ENCODE results near the gene TMPRSS11E.
"Not testable (repeated sequence)": the region's sequence is repeated elsewhere in the genome, so short reads cannot be mapped to it uniquely, and the experiment has no call there.

TMPRSS11E gene

DNA sequence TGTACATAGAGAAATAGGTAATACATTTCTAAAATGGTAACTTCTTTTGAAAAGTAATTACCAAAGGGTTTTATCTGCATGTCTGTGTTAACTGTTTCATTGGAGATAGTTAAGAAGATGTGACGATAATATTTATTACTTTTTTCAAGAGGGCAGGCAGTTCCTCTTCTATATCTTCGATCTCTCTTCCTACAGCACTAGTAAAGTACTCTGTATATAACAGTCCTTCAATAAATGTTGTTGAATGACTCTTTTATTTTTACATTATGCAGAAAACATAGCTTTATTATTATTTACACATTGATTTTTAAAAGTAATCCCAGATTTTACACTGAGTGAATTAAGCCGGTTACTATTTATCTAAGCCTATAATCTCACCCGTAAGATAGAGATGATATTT is 51.8 kb downstream of the TMPRSS11E start:
- Histone ChIP-seq H3K27ac (ENCODE audit: low read depth, low read length) (no peak overlapping the region), H3K9ac (ENCODE audit: low read depth, low read length) (no peak overlapping the region), H3K27me3 (ENCODE audit: insufficient read depth, low read length) (no peaks in the 10 kb centered on the region), H3K4me1 (ENCODE audit: insufficient read depth, low read length) (no peaks in the 10 kb centered on the region), H3K4me3 (ENCODE audit: low read length) (no peak overlapping the region), H3K9me3 (ENCODE audit: insufficient read depth, low read depth, low read length) (no peaks in the 10 kb centered on the region), H3K36me3 (ENCODE audit: insufficient read depth, low read length) (no peaks in the 10 kb centered on the region)
- 93% methylated on average over 2 of the region's 4 CpGs for WGBS

DNA sequence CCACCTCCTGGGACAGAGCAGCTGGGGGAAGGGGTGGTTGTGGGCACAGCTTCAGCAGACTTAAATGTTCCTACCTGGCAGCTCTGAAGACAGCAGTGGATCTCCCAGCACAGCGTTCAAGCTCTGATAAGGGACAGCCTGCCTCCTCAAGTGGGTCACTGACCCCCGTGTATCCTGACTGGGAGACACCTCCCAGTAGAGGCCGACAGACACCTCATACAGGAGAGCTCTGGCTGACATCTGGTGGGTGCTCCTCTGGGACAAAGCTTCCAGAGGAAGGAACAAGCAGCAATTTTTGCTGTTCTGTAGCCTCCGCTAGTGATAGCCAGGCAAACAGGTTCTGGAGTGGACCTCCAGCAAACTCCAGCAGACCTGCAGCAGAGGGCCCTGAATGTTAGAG is 56.2 kb downstream of the TMPRSS11E start:
- not testable (repeated sequence) for H3K9ac ChIP-seq (ENCODE audit: low read depth, low read length); H3K36me3 ChIP-seq (ENCODE audit: insufficient read depth, low read length); H3K4me3 ChIP-seq (ENCODE audit: low read length); H3K9me3 ChIP-seq (ENCODE audit: insufficient read depth, low read depth, low read length); H3K27me3 ChIP-seq (ENCODE audit: insufficient read depth, low read length); H3K27ac ChIP-seq (ENCODE audit: low read depth, low read length); H3K4me1 ChIP-seq (ENCODE audit: insufficient read depth, low read length)
- WGBS, result 92% methylated on average over 4 of the region's 4 CpGs

DNA sequence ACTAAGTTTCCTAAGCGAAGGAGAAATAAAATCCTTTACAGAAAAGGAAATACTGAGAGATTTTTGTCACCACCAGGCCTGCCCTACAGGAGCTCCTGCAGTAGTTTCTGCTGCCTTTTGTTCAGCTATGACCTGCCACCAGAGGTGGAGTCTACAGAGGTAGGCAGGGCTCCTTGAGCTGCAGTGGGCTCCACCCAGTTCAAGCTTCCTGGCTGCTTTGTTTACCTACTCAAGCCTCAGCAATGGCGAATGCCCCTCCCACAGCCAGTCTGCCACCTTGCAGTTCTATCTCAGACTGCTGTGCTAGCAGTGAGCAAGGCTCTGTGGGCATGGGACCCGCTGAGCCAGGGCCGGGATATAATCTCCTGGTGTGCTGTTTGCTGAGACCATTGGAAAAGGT is 57.6 kb downstream of the TMPRSS11E start:
- not testable (repeated sequence) for H3K9me3 ChIP-seq (ENCODE audit: insufficient read depth, low read depth, low read length); H3K27me3 ChIP-seq (ENCODE audit: insufficient read depth, low read length); H3K27ac ChIP-seq (ENCODE audit: low read depth, low read length); H3K9ac ChIP-seq (ENCODE audit: low read depth, low read length); H3K36me3 ChIP-seq (ENCODE audit: insufficient read depth, low read length); H3K4me1 ChIP-seq (ENCODE audit: insufficient read depth, low read length); H3K4me3 ChIP-seq (ENCODE audit: low read length)
- 98% methylated on average over 4 of the region's 4 CpGs for WGBS

DNA sequence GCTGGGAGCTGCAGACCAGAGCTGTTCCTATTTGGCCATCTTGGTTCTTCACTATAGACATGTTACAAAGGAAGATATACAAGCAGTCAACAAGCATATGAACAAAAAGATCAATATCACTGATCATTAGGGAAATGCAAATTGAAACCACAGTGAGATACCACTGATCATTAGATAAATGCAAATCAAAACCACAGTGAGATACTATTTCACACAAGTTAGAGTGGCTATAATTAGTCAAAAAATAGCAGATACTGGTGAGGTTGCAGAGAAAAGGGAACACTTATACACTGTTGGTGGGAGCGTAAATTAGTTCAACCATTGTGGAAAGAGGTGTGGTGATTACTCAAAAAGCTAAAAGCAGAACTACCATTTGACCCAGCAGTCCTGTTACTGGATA is 58.2 kb downstream of the TMPRSS11E start:
- WGBS, result 100% methylated on average over 1 of the region's 1 CpG

DNA sequence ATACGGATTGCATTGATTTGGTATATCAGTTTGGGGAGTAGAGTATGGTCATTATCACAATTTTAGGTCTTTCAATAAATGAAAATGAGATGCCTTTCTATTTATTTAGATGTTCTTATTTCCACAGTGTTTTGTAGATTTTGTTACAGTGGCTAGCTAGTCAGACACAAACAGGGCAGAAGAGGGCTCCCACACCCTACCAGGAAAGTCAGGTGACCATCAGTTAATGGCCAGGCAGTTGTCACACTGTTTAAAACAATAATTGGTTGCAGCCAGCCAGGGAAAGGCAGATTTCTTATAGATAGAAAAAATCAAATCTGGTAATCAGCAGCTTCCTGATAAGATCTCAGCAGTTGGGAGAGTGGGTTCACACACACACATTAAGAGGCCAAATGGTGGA is 71.6 kb downstream of the TMPRSS11E start:
- Histone ChIP-seq H3K27me3 (ENCODE audit: insufficient read depth, low read length) (no peaks in the 10 kb centered on the region), H3K4me3 (ENCODE audit: low read length) (no peak overlapping the region), H3K9ac (ENCODE audit: low read depth, low read length) (no peak overlapping the region), H3K9me3 (ENCODE audit: insufficient read depth, low read depth, low read length) (no peaks in the 10 kb centered on the region), H3K36me3 (ENCODE audit: insufficient read depth, low read length) (no peaks in the 10 kb centered on the region), H3K4me1 (ENCODE audit: insufficient read depth, low read length) (no peaks in the 10 kb centered on the region), H3K27ac (ENCODE audit: low read depth, low read length) (no peak overlapping the region)
- WGBS, result 92% methylated on average over 1 of the region's 1 CpG

More for the DNA sequence above, 58.2 kb downstream of the TMPRSS11E start:
- H3K4me3 ChIP-seq (ENCODE audit: low read length); H3K27me3 ChIP-seq (ENCODE audit: insufficient read depth, low read length); H3K9me3 ChIP-seq (ENCODE audit: insufficient read depth, low read depth, low read length); H3K4me1 ChIP-seq (ENCODE audit: insufficient read depth, low read length); H3K9ac ChIP-seq (ENCODE audit: low read depth, low read length); H3K27ac ChIP-seq (ENCODE audit: low read depth, low read length); H3K36me3 ChIP-seq (ENCODE audit: insufficient read depth, low read length): not testable (repeated sequence)

DNA sequence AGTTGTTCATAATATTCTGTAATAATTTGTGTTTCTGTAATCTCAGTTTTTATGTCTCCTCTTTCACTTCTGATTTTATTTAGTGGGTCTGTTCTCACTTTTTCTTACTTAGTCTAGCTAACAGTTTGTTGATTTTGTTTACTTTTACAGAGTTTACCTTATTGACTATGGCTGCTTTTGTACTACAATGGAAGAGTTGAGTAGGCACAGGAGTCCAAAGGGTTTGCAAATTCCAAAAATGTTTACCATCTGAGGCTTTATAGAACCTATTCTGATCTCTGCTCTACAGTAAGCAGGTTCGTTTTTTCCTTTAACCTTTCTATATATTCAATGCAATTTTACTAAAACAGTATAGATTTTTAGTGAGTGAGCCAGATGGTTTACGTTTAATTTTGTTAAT is 73.7 kb downstream of the TMPRSS11E start:
- no CpG with 5 or more reads among the region's 2 CpGs for WGBS
- no peaks in the 10 kb centered on the region for H3K9me3 ChIP-seq (ENCODE audit: insufficient read depth, low read depth, low read length)
- no peak overlapping the region for H3K27ac ChIP-seq (ENCODE audit: low read depth, low read length)

DNA sequence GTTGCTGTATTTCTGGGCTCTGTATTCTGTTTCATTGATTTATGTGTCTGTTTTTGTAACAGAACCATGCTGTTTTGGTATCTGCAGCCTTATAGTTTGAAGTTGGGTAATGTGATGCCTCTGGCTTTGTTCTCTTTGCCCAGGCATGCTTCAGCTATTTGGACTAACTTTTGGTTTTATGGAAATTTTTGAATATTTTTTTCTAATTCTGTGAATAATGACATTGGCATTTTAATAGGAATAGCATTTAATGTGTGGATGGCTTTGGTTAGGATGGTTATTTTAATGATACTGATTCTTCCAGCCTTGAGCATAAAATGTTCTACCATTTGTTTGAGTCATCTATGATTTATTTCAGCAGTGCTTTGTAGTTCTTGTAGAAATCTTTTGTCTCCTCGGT is 75.0 kb downstream of the TMPRSS11E start:
- not testable (repeated sequence) for H3K9me3 ChIP-seq (ENCODE audit: insufficient read depth, low read depth, low read length); H3K9ac ChIP-seq (ENCODE audit: low read depth, low read length); H3K4me1 ChIP-seq (ENCODE audit: insufficient read depth, low read length)

More for the DNA sequence above, 73.7 kb downstream of the TMPRSS11E start:
- H3K27me3 ChIP-seq (ENCODE audit: insufficient read depth, low read length), result no peaks in the 10 kb centered on the region
- no peak overlapping the region for H3K9ac ChIP-seq (ENCODE audit: low read depth, low read length)
- no peak overlapping the region for H3K4me3 ChIP-seq (ENCODE audit: low read length)
- H3K36me3 ChIP-seq (ENCODE audit: insufficient read depth, low read length), result no peaks in the 10 kb centered on the region
- H3K4me1 ChIP-seq (ENCODE audit: insufficient read depth, low read length), result no peaks in the 10 kb centered on the region

DNA sequence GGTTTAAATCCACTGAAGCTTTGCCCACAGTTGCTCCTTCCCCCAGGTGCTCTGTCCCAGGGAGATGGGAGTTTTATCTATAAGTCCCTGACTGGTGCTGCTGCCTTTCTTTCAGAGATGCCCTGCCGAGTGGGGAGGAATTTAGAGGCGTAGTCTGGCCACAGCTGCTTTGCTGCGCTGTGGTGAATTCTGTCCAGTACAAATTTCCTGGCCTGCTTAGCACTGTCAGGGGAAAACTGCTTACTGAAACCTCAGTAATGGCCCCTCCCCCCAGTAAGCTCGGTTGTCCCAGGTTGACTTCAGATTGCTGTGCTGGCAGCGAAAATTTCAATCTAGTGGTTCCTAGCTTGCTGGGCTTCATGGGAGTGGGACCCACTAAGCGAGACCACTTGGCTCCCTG is 88.7 kb downstream of the TMPRSS11E start:
- Histone ChIP-seq H3K9ac (ENCODE audit: low read depth, low read length) (no peak overlapping the region), H3K4me3 (ENCODE audit: low read length) (no peak overlapping the region), H3K9me3 (ENCODE audit: insufficient read depth, low read depth, low read length) (no peaks in the 10 kb centered on the region), H3K4me1 (ENCODE audit: insufficient read depth, low read length) (no peaks in the 10 kb centered on the region), H3K36me3 (ENCODE audit: insufficient read depth, low read length) (no peaks in the 10 kb centered on the region), H3K27me3 (ENCODE audit: insufficient read depth, low read length) (no peaks in the 10 kb centered on the region), H3K27ac (ENCODE audit: low read depth, low read length) (no peak overlapping the region)
- WGBS, result 93% methylated on average over 6 of the region's 6 CpGs

More for the DNA sequence above, 75.0 kb downstream of the TMPRSS11E start:
- WGBS, result 52% methylated on average over 1 of the region's 1 CpG
- not testable (repeated sequence) for H3K27ac ChIP-seq (ENCODE audit: low read depth, low read length); H3K36me3 ChIP-seq (ENCODE audit: insufficient read depth, low read length); H3K27me3 ChIP-seq (ENCODE audit: insufficient read depth, low read length); H3K4me3 ChIP-seq (ENCODE audit: low read length)

DNA sequence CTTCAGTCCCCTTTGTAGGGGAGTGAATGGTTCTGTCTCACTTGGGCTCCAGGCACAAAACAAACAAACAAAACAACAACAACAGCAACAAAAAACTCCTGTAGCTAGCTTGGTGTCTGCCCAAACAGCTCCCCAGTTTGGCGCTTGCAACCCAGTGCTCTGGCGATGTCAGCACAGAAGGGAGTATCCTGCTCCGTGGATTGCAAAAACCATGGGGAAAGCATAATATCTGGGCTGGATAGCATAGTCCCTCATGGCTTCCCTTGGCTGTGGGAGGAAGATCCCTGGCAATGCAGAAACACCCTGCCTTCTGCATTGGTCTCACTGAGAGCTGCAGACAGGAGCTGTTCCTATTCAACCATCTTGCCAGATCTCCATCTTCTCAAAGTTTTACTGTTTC is 89.1 kb downstream of the TMPRSS11E start:
- Histone ChIP-seq H3K4me3 (ENCODE audit: low read length) (no peak overlapping the region), H3K9me3 (ENCODE audit: insufficient read depth, low read depth, low read length) (no peaks in the 10 kb centered on the region), H3K9ac (ENCODE audit: low read depth, low read length) (no peak overlapping the region), H3K27me3 (ENCODE audit: insufficient read depth, low read length) (no peaks in the 10 kb centered on the region), H3K4me1 (ENCODE audit: insufficient read depth, low read length) (no peaks in the 10 kb centered on the region), H3K27ac (ENCODE audit: low read depth, low read length) (no peak overlapping the region), H3K36me3 (ENCODE audit: insufficient read depth, low read length) (no peaks in the 10 kb centered on the region)
- WGBS, result 90% methylated on average over 3 of the region's 3 CpGs

DNA sequence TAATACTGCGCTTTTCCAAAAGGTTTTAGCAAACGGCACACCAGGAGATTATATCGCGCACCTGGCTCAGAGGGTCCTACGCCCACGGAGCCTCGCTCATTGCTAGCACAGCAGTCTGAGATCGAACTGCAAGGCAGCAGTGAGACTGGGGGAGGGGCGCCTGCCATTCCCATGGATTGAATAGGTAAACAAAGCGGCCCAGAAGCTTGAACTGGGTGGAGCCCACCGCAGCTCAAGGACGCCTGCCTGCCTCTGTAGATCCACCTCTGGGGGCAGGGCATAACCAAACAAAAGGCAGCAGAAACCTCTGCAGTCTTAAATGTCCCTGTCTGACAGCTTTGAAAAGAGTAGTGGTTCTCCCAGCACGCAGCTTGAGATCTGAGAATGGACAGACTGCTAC is 95.5 kb downstream of the TMPRSS11E start:
- H3K9me3 ChIP-seq (ENCODE audit: insufficient read depth, low read depth, low read length), result peaks cover 10% of the 10 kb centered on the region; the same call in 1 of the 2 replicates
- not testable (repeated sequence) for H3K36me3 ChIP-seq (ENCODE audit: insufficient read depth, low read length); H3K4me1 ChIP-seq (ENCODE audit: insufficient read depth, low read length); H3K4me3 ChIP-seq (ENCODE audit: low read length); H3K9ac ChIP-seq (ENCODE audit: low read depth, low read length); H3K27me3 ChIP-seq (ENCODE audit: insufficient read depth, low read length); H3K27ac ChIP-seq (ENCODE audit: low read depth, low read length)
- WGBS, result 91% methylated on average over 13 of the region's 13 CpGs
